ENCODE data around the gene VIPR2.
A peak's percentile ranks its signal among the peaks of the same experiment; 100 is the strongest.
"Not testable (repeated sequence)": the region's sequence is repeated elsewhere in the genome, so short reads cannot be mapped to it uniquely, and the experiment has no call there.

Gene VIPR2

GRCh38 chr7:159020987-159021386 lies 123.7 kb downstream of the VIPR2 start:
- DNase-seq, result no peak

DNA sequence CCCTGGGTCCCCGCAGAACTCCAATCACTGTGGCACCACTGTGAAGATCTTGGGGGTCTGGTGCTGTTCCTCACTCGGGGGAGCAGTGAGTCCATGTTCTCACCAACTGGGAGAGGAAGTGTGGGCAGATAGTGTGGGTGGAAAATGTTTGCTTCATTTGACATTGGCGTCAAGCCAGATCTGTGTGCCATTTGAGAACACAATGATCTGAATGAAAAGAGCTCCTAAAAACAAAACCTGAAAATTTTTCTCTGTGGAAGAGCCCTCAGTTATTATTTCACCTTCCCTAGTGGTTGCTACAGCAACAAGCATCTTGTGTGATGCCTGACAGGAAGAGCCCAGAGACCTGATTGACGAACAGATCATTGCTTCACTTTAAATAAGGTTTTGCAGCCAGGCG lies 125.6 kb downstream of the VIPR2 start:
- no peak for DNase-seq

DNA sequence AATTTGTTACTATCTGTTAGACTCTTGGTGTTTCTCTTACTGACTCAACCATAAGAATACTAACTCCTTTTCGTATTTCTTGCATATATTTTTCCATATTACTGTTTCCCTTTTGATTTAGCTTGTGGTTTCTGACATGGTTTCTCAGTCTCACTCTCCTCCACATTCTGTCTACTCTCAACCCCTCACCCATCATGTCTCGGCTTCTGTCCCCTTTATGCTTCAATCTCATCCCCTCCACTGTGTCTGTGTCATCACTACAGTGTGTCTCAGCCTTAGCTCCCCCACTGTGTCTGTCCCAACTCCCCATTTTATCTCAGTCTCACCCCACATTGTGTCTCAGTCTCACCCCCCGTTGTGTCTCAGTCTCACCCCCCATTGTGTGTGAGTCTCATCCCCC lies 126.9 kb downstream of the VIPR2 start:
- no peak for DNase-seq

DNA sequence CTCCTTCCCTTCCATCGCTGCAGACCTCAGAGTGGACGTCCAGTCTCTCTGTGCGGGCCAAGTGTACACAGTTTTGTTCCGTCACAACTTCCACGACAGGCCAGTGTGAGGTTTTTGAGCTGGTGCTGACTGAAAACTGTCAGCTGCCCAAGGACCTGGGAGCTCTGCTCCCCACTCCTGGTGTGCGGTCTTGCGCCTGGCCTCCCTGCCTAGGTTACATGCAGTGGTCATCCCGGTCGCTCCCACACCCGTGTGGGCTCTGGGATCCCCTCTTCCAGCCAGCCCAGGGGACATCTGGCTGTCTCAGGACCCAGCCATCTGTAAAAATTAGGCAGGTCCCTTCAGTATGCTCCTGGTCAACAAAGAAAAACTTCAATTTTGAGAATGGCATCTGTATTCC lies 127.5 kb downstream of the VIPR2 start:
- no peak for DNase-seq

GRCh38 chr7:159016591-159016990 lies 128.1 kb downstream of the VIPR2 start:
- no peak for DNase-seq

- DNase-seq, result no peak
These were observed 128.9 kb downstream of the VIPR2 start for GRCh38 chr7:159015454-159016410.

DNA sequence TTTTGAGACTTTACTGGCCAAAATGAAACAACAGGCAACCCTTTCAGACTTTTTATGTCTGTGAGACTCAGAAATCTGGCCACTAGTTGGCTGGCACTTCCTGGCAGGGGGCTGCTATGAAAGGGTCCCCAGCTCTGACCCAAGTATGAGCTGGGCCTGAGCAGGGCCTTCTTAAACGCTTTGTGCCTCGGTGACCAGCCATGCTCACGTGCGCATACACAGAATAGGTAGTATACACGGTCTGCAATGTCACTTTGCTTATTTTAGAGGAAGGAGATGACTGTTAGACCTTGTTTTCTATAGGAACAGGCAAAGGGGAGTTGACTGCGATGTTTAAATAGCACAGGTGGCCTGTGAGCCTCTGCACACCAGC lies 129.6 kb downstream of the VIPR2 start:
- no peak for DNase-seq

GRCh38 chr7:159014297-159015062 lies 130.2 kb downstream of the VIPR2 start:
- DNase-seq, result no peak

DNA sequence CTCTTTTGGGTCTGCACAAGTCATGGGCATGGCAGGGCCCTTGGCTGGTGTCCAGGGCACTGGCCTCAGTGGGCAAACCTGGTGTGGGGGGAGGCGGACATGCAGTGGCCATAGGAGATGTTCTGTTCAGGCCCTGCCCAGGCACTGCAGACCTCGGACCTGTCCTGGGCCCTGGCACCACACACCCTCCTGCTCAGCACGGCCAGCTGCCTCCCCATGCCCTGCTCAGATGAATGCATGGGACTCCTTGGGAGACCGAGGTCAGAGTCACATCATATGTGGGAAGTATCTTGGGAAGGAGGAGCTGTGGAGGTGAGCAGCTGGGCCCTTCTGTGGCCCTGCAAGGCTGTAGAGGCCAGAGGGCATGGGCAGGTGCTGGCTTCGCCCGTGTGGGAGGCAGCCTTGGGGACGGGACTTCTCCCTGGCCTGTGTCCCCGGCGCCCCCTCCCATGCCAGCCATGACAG lies 130.8 kb downstream of the VIPR2 start:
- DNase-seq, result no peak

GRCh38 chr7:159013181-159013690 lies 131.4 kb downstream of the VIPR2 start:
- no peak for DNase-seq

DNA sequence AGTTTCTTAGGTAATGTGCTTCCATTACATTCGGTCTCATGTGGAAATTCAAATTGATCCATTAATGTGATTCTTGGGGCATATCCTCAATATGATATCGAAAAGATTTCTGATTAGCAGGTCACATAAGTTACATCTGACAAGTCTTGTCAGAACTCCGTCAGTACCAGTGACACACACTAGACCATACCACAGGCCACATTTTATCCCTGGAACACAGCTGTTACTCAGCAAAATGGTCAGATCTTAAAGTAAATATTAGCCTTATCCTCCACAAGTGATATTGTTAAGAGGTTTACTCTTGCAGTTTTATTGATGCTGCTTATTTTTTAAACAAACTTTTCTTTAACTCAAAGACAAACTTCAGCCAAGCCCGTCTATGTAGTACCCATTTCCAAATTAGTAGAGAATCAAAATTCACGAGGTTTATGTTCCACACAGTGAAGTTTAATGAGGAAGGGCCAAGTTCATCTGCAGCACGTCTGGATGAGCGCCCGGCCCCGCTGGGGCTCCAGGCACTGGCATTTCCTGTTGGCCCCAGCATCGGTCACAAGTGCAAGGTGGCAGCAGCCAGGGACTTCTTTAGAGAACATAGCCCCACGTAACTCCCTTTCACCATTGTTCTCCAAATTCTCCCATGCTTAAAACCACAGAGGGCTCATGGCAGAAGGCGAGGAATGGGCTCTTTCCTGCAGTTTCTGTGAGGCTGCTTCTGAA lies 132.2 kb downstream of the VIPR2 start:
- no peak for DNase-seq

DNA sequence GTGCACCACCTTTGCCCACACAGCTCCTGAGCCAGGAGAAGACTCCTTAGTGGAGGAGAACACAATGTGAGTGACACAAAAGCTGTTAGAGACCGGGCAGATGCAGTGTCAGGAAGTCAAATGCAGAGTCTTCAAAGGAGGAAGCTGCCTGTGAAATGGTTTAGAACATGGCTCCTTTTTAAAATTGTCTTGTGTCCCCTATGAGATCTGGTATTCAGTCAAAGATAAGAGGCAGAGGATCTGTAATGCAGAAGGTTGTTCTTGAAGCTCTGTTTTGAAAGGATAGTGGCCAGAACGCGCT lies 133.0 kb downstream of the VIPR2 start:
- DNase-seq, result no peak

DNA sequence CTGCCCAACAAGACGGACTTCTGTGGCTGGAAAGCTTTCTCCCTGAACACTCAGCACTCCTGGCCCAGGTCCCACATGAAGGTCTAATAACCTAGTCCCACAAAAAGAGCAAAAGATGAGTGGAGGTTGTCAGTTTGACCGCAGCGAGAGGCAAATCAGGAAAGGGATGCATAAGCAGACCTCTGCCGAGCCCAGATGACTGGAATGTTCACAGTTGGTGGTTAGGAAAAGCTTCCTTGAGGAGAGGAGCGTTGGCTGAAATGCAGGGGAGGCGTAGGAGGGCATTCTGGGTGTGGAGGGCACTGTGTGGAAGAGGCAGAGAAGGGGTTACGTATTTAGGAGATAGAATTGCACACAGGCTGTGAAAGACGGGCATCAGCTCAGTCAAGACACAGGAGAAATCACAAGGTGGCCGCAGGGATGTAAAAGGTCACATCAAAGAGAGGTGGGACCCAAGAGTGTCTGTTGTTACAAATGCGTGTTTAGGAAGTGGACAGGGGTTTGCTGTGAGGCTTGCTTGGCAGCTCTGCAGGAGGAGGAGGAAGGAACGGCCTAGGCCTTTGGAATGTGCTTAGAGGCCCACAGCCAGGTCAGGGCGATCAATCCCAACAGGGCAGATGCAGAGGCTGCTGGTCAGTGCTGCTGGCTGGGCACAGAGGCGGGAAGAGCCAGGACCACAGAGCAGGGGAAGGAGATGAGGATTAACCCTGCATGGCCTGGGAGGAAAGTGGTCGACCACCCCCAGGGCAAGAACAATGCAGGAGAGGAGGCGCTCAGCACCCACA lies 133.5 kb downstream of the VIPR2 start:
- no peak for DNase-seq

DNA sequence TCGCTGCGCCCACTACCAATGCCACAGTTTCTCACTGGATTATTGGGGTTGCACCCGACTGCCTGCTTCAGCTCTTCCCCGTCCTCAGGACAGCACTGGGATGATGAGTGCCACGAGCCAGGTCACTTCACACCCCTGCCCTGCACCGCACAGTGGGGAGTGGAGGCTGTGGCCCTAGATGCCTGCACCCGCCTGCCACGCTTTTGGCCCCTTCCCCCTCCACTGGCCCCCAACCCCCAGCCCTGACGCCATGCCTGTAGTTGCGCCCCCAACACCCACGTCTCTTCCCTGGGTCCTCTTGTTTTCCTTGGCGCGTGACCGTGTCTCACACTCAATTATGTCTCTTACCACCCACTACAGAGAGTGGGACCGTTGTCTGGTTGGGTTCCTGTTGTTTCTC lies 134.3 kb downstream of the VIPR2 start:
- no peak for DNase-seq

DNA sequence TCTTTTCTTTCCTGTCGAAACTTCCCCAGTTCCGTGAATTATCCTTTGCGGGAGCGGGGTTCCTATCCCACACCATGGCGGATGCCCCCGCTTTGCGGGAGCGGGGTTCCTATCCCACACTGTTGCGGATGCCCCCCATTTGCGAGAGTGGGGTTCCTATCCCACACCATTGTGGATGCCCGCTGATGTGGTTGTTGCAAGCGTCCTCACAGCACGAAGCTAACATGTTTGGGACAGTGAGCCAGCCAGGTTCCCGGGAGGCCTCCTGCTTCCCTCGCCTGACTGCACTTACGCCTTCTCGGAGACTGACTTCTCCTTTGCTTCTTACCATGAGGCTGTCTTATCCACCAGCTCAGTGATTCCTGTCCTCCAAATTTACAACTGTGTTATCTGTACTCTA lies 134.7 kb downstream of the VIPR2 start:
- DNase-seq, result no peak

DNA sequence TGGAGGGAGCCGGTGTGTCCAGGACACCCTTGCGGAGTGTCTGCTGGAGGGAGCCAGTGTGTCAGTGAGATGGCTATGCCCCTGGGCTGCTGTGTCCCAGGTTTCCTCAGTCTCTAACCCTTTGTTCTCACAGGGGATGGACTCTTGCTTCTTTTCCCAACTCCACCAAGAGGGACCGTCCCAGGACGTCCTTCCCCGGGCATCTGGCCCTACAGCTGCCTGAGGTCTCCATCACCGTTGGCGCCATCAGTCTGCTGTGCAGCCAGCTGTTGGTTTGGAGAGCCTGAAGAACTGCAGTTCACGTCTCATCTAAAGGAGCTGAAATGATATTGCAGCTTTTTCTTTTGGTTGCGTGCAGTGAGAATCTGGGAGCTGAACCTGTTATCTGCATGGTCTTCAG lies 136.2 kb downstream of the VIPR2 start:
- DNase-seq, result no peak

DNA sequence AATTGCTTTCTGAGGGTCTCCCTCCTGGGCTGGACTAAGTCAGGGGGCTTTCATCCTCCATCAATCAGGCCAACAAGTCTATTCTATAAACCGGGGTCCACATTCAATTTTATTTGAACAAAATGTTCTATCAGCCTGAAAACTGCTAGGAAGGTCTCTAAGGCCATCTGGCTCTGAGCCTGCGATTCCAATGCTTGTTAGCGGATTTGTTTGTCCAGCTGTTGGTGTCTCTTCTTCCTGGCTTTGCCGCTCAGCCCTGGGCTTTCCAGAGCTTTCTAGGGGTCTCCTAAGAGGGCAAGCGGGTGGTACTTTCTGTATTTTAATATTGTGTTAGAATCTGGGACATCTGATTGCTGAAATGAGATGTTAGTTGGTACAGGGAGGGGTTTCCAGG lies 136.7 kb downstream of the VIPR2 start:
- peak; percentile 21 for DNase-seq

- peak; percentile 42 for DNase-seq
These were observed 137.2 kb downstream of the VIPR2 start for GRCh38 chr7:159007364-159007995.

GRCh38 chr7:159006610-159007130 lies 138.0 kb downstream of the VIPR2 start:
- no peak for DNase-seq

GRCh38 chr7:159006022-159006609 lies 138.6 kb downstream of the VIPR2 start:
- not testable (repeated sequence) for DNase-seq

DNA sequence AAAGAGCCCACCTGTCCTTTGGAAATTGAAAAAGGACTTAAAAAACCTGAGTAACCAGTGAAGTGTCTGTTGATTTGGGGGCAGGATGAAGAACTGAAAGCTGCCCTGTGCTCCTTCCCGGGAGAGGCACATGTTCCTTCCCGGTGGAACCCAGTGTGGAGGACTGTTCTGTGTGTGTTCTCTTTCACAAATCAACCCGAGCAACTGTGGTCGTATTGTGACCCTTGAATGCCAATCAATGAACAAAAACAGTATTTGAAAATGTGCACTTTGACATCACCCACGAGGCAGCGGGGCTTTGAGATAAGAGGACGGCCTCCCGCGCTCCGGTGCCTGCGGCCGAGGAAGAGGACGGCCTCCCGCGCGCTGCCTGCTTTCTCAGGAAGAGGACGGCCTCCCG lies 139.0 kb downstream of the VIPR2 start:
- DNase-seq, result no peak
